ENCODE measurements around the gene NBEA. TPM values are rescaled to one million over a fixed set of nuclear protein-coding genes. Genes with fewer than 3 reads are reported as not detected.

The NBEA gene
- total RNA-seq, 8 experiments from 2014 or later, result 2.8 to 45.7 (median 31.8) TPM

DNA sequence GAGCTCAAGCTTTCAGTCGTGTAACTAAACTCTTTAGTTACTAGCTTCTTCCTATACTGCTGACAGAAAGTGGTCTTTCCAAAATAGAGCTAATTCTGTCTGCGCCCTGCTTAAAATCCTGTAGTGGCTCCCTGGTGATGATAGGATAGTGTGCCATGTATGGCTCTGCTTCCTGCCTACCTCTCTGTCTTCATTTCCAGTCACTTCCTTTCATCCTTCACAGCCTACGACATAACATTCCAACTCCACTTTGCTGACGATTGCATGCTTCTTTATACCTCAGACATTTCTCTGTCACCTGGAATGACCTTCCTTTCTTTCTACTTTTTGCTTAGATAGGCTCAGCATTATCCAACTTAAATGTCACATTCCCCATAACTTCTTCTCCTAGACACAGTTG is 343.6 kb downstream of the NBEA start:
- peaks cover 0 to 2% of the 10 kb centered on the region in 2 donors for H3K4me1 ChIP-seq (replicated peaks in 1 of 2)
- ATAC-seq (replicated peaks in 6 of 8), result peak in 1 of 8 experiments; percentile 25
- H3K27ac ChIP-seq, result no peak overlapping the region
- in situ Hi-C loops (cut with MboI; ENCODE audit: low pct_unique_long_range_greater_than_20kb in 2 of 9, low sequenced_read_pairs in 9 of 9, unreplicated experiment in 9 of 9), result no loop called here
- H3K4me3 ChIP-seq, result no peak overlapping the region
- 44 to 94% (median 86%) methylated on average over 1 to 4 of the region's 4 CpGs for WGBS, 10 experiments

GRCh38 chr13:35292329-35292728 is 350.3 kb downstream of the NBEA start:
- H3K4me1 ChIP-seq (replicated peaks in 1 of 2), result peaks cover 0 to 2% of the 10 kb centered on the region in 2 donors
- H3K4me3 ChIP-seq, result no peak overlapping the region
- no peak overlapping the region for H3K27ac ChIP-seq
- in situ Hi-C loops (cut with MboI; ENCODE audit: low pct_unique_long_range_greater_than_20kb in 2 of 9, low sequenced_read_pairs in 9 of 9, unreplicated experiment in 9 of 9), result no loop called here
- peak in 1 of 8 experiments; percentile 23 for ATAC-seq (replicated peaks in 6 of 8)
- WGBS, 10 experiments, result 50 to 100% (median 80%) methylated on average over 1 of the region's 1 CpG; no CpG with 5 or more reads in 5 of the 10 experiments

DNA sequence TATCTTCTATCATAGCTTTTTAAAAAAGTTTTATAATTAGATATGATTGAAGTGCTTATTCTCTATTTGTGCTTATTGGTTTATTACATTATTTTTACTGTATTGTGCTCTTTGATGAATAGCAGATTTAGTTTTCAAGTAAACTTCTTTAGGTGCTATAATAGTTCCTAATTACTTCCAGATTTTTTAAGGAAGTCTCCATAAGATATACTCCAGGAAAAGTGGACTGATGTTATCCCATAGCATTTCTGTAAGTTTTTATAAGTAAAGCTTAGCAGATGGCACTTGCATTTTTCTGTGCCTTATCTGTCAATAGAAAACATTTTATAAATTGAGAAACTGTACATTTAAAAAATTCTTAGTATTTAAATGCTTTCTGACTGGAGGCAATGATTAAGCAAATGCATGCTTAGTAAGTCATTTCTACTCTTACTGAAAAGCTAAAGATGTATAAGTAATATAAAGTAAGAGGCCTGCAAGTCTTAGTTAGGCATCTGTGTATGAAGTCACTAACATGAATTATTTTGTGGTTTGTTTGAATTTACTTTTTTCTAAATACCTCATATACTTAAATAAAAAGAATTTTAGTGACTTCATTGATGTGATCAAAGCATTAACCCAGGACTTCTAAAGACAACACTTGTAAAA is 351.6 kb downstream of the NBEA start:
- peak in 1 of 8 experiments; percentile 45 for ATAC-seq (replicated peaks in 6 of 8)
- peaks cover 0 to 2% of the 10 kb centered on the region in 2 donors for H3K4me1 ChIP-seq (replicated peaks in 1 of 2)
- H3K4me3 ChIP-seq, result no peak overlapping the region
- in situ Hi-C loops (cut with MboI; ENCODE audit: low pct_unique_long_range_greater_than_20kb in 2 of 9, low sequenced_read_pairs in 9 of 9, unreplicated experiment in 9 of 9), result no loop called here
- no peak overlapping the region for H3K27ac ChIP-seq

GRCh38 chr13:35309706-35310105 is 367.6 kb downstream of the NBEA start:
- in situ Hi-C loops (cut with MboI; ENCODE audit: low pct_unique_long_range_greater_than_20kb in 2 of 9, low sequenced_read_pairs in 9 of 9, unreplicated experiment in 9 of 9), result no loop called here
- H3K4me1 ChIP-seq (replicated peaks in 1 of 2), result no peaks in the 10 kb centered on the region
- 68 to 100% (median 92%) methylated on average over 1 to 2 of the region's 2 CpGs; no CpG with 5 or more reads in 1 of the 10 experiments for WGBS, 10 experiments
- H3K27ac ChIP-seq, result no peak overlapping the region
- no peak for ATAC-seq (replicated peaks in 6 of 8)
- H3K4me3 ChIP-seq, result no peak overlapping the region

GRCh38 chr13:35332134-35332533 is 390.1 kb downstream of the NBEA start:
- Histone ChIP-seq H3K27ac (no peak overlapping the region), H3K4me1 (replicated peaks in 1 of 2) (no peaks in the 10 kb centered on the region), H3K4me3 (no peak overlapping the region)
- WGBS, 10 experiments, result 68 to 100% (median 87%) methylated on average over 1 to 3 of the region's 3 CpGs
- ATAC-seq (replicated peaks in 6 of 8), result no peak
- in situ Hi-C loops (cut with MboI; ENCODE audit: low pct_unique_long_range_greater_than_20kb in 2 of 9, low sequenced_read_pairs in 9 of 9, unreplicated experiment in 9 of 9), result no loop called here

DNA sequence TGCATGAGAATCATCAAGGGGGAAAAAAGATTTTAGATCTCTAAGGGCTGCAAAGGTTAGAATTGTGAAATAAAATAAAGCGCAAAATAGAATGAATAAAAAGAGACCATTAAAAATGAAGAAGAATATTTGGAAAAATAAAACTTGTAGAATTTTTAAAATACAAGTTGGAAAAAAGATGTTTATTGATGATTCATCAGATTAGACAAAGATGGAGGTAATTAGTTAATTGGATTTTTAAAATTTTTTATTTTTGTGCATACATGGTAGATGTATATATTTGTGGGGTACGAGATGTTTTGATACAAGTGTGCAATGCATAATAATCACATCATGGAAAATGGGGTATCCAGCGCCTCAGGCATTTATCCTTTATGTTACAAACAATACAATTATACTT is 391.1 kb downstream of the NBEA start:
- ATAC-seq (replicated peaks in 6 of 8), result no peak
- WGBS, 10 experiments, result 44 to 100% (median 94%) methylated on average over 1 to 3 of the region's 3 CpGs
- H3K4me1 ChIP-seq (replicated peaks in 1 of 2), result no peaks in the 10 kb centered on the region
- no peak overlapping the region for H3K27ac ChIP-seq
- no peak overlapping the region for H3K4me3 ChIP-seq
- in situ Hi-C loops (cut with MboI; ENCODE audit: low pct_unique_long_range_greater_than_20kb in 2 of 9, low sequenced_read_pairs in 9 of 9, unreplicated experiment in 9 of 9), result no loop called here

DNA sequence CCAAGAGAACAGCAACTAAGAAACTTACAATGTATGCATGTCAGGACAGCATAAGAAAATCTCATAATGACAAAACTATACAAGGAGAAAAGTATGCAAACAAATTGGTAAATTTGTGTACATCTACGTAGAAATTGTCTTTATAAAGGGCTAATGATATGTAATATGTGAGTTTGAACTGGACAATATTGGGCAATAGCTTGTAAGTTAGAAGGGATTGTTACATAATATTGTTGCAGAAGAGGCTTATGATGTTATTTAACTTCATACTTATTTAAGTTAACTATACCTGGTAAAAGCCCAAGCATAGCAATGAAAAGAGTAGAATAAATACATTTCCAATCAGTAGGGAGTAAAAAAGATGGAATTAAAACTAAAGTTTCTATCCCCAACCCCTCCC is 400.4 kb downstream of the NBEA start:
- WGBS, 10 experiments, result 30 to 100% (median 85%) methylated on average over 1 of the region's 1 CpG
- in situ Hi-C loops (cut with MboI; ENCODE audit: low pct_unique_long_range_greater_than_20kb in 2 of 9, low sequenced_read_pairs in 9 of 9, unreplicated experiment in 9 of 9), result no loop called here
- ATAC-seq (replicated peaks in 6 of 8), result no peak
- Histone ChIP-seq H3K4me1 (replicated peaks in 1 of 2) (no peaks in the 10 kb centered on the region), H3K27ac (no peak overlapping the region), H3K4me3 (no peak overlapping the region)

GRCh38 chr13:35343417-35343816 is 401.3 kb downstream of the NBEA start:
- no peak overlapping the region for H3K4me3 ChIP-seq
- WGBS, 10 experiments, result 88 to 100% (median 100%) methylated on average over 1 to 3 of the region's 3 CpGs; no CpG with 5 or more reads in 4 of the 10 experiments
- in situ Hi-C loops (cut with MboI; ENCODE audit: low pct_unique_long_range_greater_than_20kb in 2 of 9, low sequenced_read_pairs in 9 of 9, unreplicated experiment in 9 of 9), result no loop called here

GRCh38 chr13:35345992-35346391 is 403.9 kb downstream of the NBEA start:
- Histone ChIP-seq H3K4me3 (no peak overlapping the region), H3K27ac (no peak overlapping the region), H3K4me1 (replicated peaks in 1 of 2) (peaks cover 0 to 8% of the 10 kb centered on the region in 2 donors)
- 33 to 100% (median 90%) methylated on average over 1 to 2 of the region's 2 CpGs; no CpG with 5 or more reads in 1 of the 10 experiments for WGBS, 10 experiments
- no peak for ATAC-seq (replicated peaks in 6 of 8)
- in situ Hi-C loops (cut with MboI; ENCODE audit: low pct_unique_long_range_greater_than_20kb in 2 of 9, low sequenced_read_pairs in 9 of 9, unreplicated experiment in 9 of 9), result no loop called here

More at GRCh38 chr13:35343417-35343816, 401.3 kb downstream of the NBEA start:
- ATAC-seq (replicated peaks in 6 of 8), result peak in 4 of 8 experiments; percentile 32 to 56 (median 48)
- Histone ChIP-seq H3K27ac (no peak overlapping the region), H3K4me1 (replicated peaks in 1 of 2) (no peaks in the 10 kb centered on the region)

DNA sequence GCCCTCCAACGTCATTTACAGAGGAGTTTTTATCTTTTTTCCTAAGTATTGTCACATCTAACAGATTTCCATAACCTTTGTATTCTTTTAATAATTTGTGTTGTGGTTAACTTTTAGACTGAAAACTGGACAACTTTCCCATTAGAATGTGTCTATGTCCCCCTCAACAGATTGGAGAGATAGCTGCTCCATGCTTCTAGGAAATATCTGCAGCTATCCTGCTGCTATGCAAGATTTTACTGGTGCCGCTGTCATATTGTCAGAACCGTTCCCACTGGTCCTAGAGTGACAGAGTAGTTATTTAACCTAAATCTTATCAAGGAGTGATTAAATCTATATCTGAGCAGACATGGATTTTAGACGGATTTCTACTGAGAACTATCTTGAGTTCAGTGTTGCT is 404.4 kb downstream of the NBEA start:
- Histone ChIP-seq H3K4me3 (no peak overlapping the region), H3K4me1 (replicated peaks in 1 of 2) (peaks cover 0 to 8% of the 10 kb centered on the region in 2 donors), H3K27ac (no peak overlapping the region)
- no peak for ATAC-seq (replicated peaks in 6 of 8)
- in situ Hi-C loops (cut with MboI; ENCODE audit: low pct_unique_long_range_greater_than_20kb in 2 of 9, low sequenced_read_pairs in 9 of 9, unreplicated experiment in 9 of 9), result no loop called here
- 58 to 100% (median 80%) methylated on average over 1 to 4 of the region's 4 CpGs for WGBS, 10 experiments

- 67 to 100% (median 73%) methylated on average over 1 of the region's 1 CpG; no CpG with 5 or more reads in 5 of the 10 experiments for WGBS, 10 experiments
Observed at GRCh38 chr13:35347679-35348205, 405.7 kb downstream of the NBEA start.

GRCh38 chr13:35349052-35349451 is 407.0 kb downstream of the NBEA start:
- Histone ChIP-seq H3K4me1 (replicated peaks in 1 of 2) (peaks cover 0 to 8% of the 10 kb centered on the region in 2 donors), H3K27ac (no peak overlapping the region), H3K4me3 (no peak overlapping the region)
- ATAC-seq (replicated peaks in 6 of 8), result no peak
- in situ Hi-C loops (cut with MboI; ENCODE audit: low pct_unique_long_range_greater_than_20kb in 2 of 9, low sequenced_read_pairs in 9 of 9, unreplicated experiment in 9 of 9), result no loop called here
- WGBS, 10 experiments, result 58 to 100% (median 94%) methylated on average over 1 to 2 of the region's 2 CpGs; no CpG with 5 or more reads in 3 of the 10 experiments

More at GRCh38 chr13:35347679-35348205, 405.7 kb downstream of the NBEA start:
- in situ Hi-C loops (cut with MboI; ENCODE audit: low pct_unique_long_range_greater_than_20kb in 2 of 9, low sequenced_read_pairs in 9 of 9, unreplicated experiment in 9 of 9), result no loop called here
- H3K4me3 ChIP-seq, result no peak overlapping the region
- no peak for ATAC-seq (replicated peaks in 6 of 8)
- H3K4me1 ChIP-seq (replicated peaks in 1 of 2), result peaks cover 0 to 8% of the 10 kb centered on the region in 2 donors
- no peak overlapping the region for H3K27ac ChIP-seq

- no peak overlapping the region for H3K27ac ChIP-seq
- H3K4me1 ChIP-seq (replicated peaks in 1 of 2), result peaks cover 0 to 8% of the 10 kb centered on the region in 2 donors
- in situ Hi-C loops (cut with MboI; ENCODE audit: low pct_unique_long_range_greater_than_20kb in 2 of 9, low sequenced_read_pairs in 9 of 9, unreplicated experiment in 9 of 9), result no loop called here
- H3K4me3 ChIP-seq, result no peak overlapping the region
- WGBS, 10 experiments, result 53 to 100% (median 80%) methylated on average over 2 to 5 of the region's 5 CpGs
- peak in 3 of 8 experiments; percentile 31 to 49 (median 46) for ATAC-seq (replicated peaks in 6 of 8)
Observed at GRCh38 chr13:35349673-35350278, 407.7 kb downstream of the NBEA start.

All from motor neuron (in vitro differentiated cells).